HepG2 (cell line): Measurements from ENCODE around the gene SAE1. TPM values are rescaled to one million over a fixed set of nuclear protein-coding genes. Genes with fewer than 3 reads are reported as not detected.

Experiments used
- AGO2 ChIP-seq: fragments of 200-400 bp; formaldehyde crosslinking; optimal IDR thresholded peaks from 2 replicates; pipeline ENCODE3; 2017; ENCODE audit warnings: mild to moderate bottlenecking, low read depth, low read length, moderate library complexity
- ARID3A ChIP-seq: IDR thresholded peaks from 2 replicates; pipeline ENCODE4 v1.6.1; 2012; ENCODE audit warnings: low read depth, low read length, improper control_type of control experiment
- ATF5 ChIP-seq: sonication (generic); formaldehyde crosslinking; IDR thresholded peaks from 2 replicates; pipeline ENCODE4 v1.4.0; 2020; ENCODE audit warnings: mild to moderate bottlenecking, low read depth, missing genetic modification reagents
- CEBPZ ChIP-seq: IDR thresholded peaks from 2 replicates; pipeline ENCODE4 v1.6.1; 2012; ENCODE audit warnings: low read length, improper control_type of control experiment
- GATAD2A ChIP-seq: IDR thresholded peaks from 2 replicates; pipeline ENCODE4 v1.6.1; 2016
- KDM1A ChIP-seq: IDR thresholded peaks from 2 replicates; pipeline ENCODE4 v1.6.1; 2016; ENCODE audit warnings: missing compliant biosample characterization
- NR2F6 ChIP-seq, 2 experiments: IDR thresholded peaks; 2 replicates each; pipeline ENCODE4 v1.6.1; 2016; ENCODE audit warnings: antibody characterized with exemption in 1 of 2, mild to moderate bottlenecking in 1 of 2
- POLR2A ChIP-seq, 2 experiments: IDR thresholded peaks; 2 replicates each; pipeline ENCODE4 v1.6.1; 2011; ENCODE audit warnings: low read depth in 2 of 2, low read length in 2 of 2, mild to moderate bottlenecking in 1 of 2, moderate library complexity in 1 of 2; ENCODE audit not compliant: insufficient read depth in 1 of 2
- RARA ChIP-seq: IDR thresholded peaks from 2 replicates; pipeline ENCODE4 v1.6.1; 2016; ENCODE audit warnings: missing genetic modification reagents, missing compliant biosample characterization
- RORA ChIP-seq: sonication (generic); formaldehyde crosslinking; IDR thresholded peaks from 2 replicates; pipeline ENCODE4 v1.5.0; 2020; ENCODE audit warnings: mild to moderate bottlenecking, missing genetic modification reagents, moderate library complexity
- SP5 ChIP-seq: IDR thresholded peaks from 2 replicates; pipeline ENCODE4 v1.6.1; 2016; ENCODE audit warnings: low read depth, borderline replicate concordance
- SYNCRIP ChIP-seq: fragments of 200-400 bp; formaldehyde crosslinking; IDR thresholded peaks from 2 replicates; pipeline ENCODE4 v1.6.1; 2018; ENCODE audit warnings: mild to moderate bottlenecking, low read depth, low read length; ENCODE audit not compliant: insufficient read depth
- THAP9 ChIP-seq: sonication (generic); formaldehyde crosslinking; IDR thresholded peaks from 2 replicates; pipeline ENCODE4; 2020; ENCODE audit warnings: missing genetic modification reagents, mild to moderate bottlenecking, borderline replicate concordance
- ZHX1 ChIP-seq: sonication (generic); formaldehyde crosslinking; IDR thresholded peaks from 2 replicates; pipeline ENCODE4 v1.8.1; 2022; ENCODE audit warnings: low read depth, mild to moderate bottlenecking, missing genetic modification reagents
- ZNF432 ChIP-seq: sonication (generic); formaldehyde crosslinking; IDR thresholded peaks from 2 replicates; pipeline ENCODE4 v1.5.0; 2020; ENCODE audit warnings: missing genetic modification reagents, mild to moderate bottlenecking, borderline replicate concordance
- ZNF563 ChIP-seq: sonication (generic); formaldehyde crosslinking; IDR thresholded peaks from 2 replicates; pipeline ENCODE4 v1.8.0; 2022; ENCODE audit warnings: mild to moderate bottlenecking, moderate library complexity, missing genetic modification reagents
- ZZZ3 ChIP-seq: sonication (generic); formaldehyde crosslinking; IDR thresholded peaks from 2 replicates; pipeline ENCODE4 v1.4.0; 2020; ENCODE audit warnings: missing genetic modification reagents, mild to moderate bottlenecking, borderline replicate concordance
- polyA plus RNA-seq, 8 experiments: library from polyadenylated mRNA; depleted of rRNA in 3 of 8; stranded (reverse) in 7 of 8; unstranded in 1 of 8; fragments of >200 nt; fragmentation: Illumina TruSeq in 4 of 8; extraction: Trizol in 4 of 8; gene quantifications; 2 replicates each; pipeline versions ENCODE4 v1.2.1 to v1.2.3, GENCODE V29; 2011 to 2016; ENCODE audit warnings: low read depth in 4 of 8, missing spikeins in 1 of 8, mixed read lengths in 1 of 8; ENCODE audit not compliant: insufficient read depth in 1 of 8
- total RNA-seq, 5 experiments: library from RNA; depleted of rRNA; stranded (reverse); fragments of >200 nt; fragmentation: Illumina TruSeq; extraction: Trizol; gene quantifications; 2 replicates each; pipeline ENCODE4 v1.2.3, GENCODE V29; 2016; ENCODE audit warnings: low read depth in 1 of 5

Gene SAE1
- total and polyA plus RNA-seq, 2 of the 13 experiments (the other 11 are each of a cell fraction or from before 2014, with no cell fraction given), result 87.6 to 197 TPM

- TF ChIP-seq THAP9, result no peak
- no peak for TF ChIP-seq ZNF432 (CRISPR knock-in tag)
- no peak for TF ChIP-seq ARID3A
- TF ChIP-seq AGO2, result peak; percentile 69
- peak; percentile 86 for TF ChIP-seq RARA (CRISPR knock-in tag)
- TF ChIP-seq ZZZ3 (CRISPR knock-in tag), result no peak
- no peak for TF ChIP-seq KDM1A (CRISPR knock-in tag)
- TF ChIP-seq NR2F6 (IDR thresholded peaks at IDR 0.05), result peak; percentile 85
- peak; percentile 92 for TF ChIP-seq NR2F6 (CRISPR knock-in tag; IDR thresholded peaks at IDR 0.05)
- no peak for TF ChIP-seq CEBPZ
- TF ChIP-seq ATF5 (CRISPR knock-in tag), result no peak
- no peak for TF ChIP-seq RORA
- TF ChIP-seq ZHX1, result 0 out of 2 replicates have a peak, but pooled peaks have one; percentile 44
- no peak for TF ChIP-seq SYNCRIP
- no peak for TF ChIP-seq ZNF563 (CRISPR knock-in tag)
- TF ChIP-seq SP5 (CRISPR knock-in tag), result 0 out of 2 replicates have a peak, but pooled peaks have one; percentile 64
- TF ChIP-seq POLR2A (IDR thresholded peaks at IDR 0.05; ENCODE audit: insufficient read depth in 1 of 2, low read depth in 2 of 2, low read length in 2 of 2), result peak in 1 of 2 experiments; percentile 17; a peak in 1 of 4 replicates
- TF ChIP-seq GATAD2A (CRISPR knock-in tag), result peak; percentile 76
Observed at GRCh38 chr19:47094557-47095475, 35.8 kb upstream of the SAE1 start (continued).
